Stimulated activated CD4-positive, alpha-beta T cell treated with anti-CD3 and anti-CD28 coated beads, Interleukin-1b, Interleukin-23, amount 100 ng/mL, for 1 hour (primary cell): ENCODE data around the gene THRB.
"Not testable (repeated sequence)": the region's sequence is repeated elsewhere in the genome, so short reads cannot be mapped to it uniquely, and the experiment has no call there.

ENCODE experiments used
- DNase-seq, 2 donors: peaks; one replicate each; pipeline ENCODE4 v3.0.0-alpha.2; 2020; ENCODE audit warnings: low read depth in 2 of 2

THRB gene

DNA sequence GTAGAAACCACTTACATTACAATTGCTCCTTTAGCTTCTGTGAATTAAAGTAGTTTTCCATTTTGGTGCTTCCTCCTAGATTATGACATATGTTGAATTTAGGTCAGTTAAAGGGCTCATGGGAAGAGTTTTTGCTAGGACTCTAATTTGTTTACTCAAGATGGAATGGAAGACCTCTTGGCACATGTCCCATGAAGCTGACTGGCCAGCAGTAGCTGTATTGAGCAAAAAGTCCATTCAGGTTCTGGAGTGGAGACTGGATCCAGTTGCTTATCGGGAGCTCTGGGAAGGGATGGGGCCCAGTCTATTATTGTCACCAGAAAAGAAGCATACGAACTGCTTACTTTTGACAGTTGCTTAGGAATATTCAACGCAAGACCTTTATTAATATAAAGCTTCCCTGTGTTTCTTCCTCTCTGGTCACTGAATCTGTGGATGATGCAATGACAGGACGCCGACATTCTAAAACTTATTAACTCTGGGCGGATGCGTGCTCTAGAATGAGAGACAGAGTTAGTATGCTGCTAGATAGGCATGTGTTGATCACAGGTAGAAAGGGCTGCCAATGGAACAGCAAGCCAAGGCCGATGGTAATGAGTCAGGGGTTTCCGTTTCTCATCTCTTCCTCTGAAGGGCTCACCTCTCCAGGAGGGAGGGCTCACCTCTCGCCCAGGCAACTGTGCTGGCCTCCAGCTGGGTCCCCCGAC, 393.8 kb downstream of the THRB start:
- DNase-seq: no peak

DNA sequence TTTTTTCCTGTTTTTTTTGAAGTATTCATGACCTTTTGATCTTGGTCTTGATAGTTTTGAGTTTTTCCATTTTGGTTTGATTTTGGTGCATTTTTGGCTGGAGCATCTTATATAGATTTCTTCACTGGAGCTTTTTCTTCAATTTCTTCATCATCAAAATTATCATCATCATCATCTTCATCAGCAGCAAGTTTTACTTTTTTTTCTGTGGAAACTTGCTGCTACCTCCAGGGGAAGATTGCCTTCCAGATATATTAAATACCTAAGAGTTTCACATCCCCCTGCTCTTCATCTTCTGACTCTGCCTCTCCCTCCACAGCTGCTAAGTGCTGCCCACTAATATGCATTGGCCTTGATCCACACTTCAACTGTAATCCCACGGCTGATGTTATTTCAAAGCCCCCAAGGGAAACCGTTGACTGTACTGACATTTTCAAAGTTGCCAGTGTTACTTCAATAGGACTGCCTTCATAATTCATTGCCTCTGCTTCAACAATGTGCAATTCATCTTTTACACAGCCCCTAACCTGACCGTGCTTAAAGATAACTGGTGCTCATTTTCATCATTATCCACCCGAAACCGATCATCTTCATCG, 397.9 kb downstream of the THRB start:
- no peak for DNase-seq

DNA sequence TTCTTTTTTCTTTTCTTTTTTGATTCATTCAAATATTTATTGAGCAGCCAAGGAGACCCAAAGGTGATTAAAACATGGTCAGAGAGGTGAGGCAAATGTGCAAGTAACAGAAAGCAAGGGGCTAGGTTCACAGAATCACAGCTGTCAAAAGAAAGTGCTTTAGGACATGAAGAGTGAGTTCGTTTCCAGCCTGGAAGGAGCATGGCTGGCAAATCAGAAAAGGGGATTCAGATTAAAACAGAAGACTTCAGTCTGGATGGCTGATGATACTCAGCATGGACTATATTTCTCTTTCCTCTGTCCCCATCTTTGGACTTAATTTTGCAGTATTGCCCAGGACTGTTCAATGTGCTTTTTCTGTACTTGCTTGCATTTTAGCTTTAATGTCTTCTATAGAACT, 398.4 kb downstream of the THRB start:
- DNase-seq: no peak

DNA sequence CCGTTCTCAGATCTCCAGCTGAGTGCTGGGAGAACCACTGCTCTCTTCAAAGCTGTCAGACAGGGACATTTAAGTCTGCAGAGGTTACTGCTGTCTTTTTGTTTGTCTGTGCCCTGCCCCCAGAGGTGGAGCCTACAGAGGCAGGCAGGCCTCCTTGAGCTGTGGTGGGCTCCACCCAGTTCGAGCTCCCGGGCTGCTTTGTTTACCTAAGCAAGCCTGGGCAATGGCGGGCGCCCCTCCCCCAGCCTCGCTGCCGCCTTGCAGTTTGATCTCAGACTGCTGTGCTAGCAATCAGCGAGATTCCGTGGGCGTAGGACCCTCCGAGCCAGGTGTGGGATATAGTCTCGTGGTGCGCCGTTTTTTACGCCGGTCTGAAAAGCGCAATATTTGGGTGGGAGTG, 399.8 kb downstream of the THRB start:
- not testable (repeated sequence) for DNase-seq

GRCh38 chr3:24088782-24089181, 405.9 kb downstream of the THRB start:
- DNase-seq: no peak

- no peak for DNase-seq
Measured at GRCh38 chr3:24087469-24087868, 407.2 kb downstream of the THRB start.

- DNase-seq: no peak
Measured at GRCh38 chr3:24086617-24087404, 407.8 kb downstream of the THRB start.

GRCh38 chr3:24086206-24086605, 408.4 kb downstream of the THRB start:
- no peak for DNase-seq

DNA sequence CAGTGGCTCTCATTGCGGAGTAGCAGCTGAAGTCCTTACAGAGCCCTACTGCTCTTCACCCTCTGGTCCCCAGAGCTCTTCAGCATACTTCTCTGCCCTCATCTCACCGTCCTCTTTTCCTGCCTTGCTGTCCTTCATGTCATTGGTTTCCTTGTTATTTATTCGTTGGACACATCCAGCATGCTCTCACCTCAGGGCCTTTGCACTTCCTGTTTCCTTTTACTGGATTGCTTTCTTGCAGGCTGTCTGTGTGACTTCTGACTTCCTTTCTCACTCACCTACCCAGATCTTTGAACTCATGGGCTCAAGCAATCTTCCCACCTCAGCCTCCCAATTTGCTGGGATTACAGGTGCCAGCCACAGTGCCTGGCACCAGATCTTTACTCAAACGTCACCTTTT, 422.5 kb downstream of the THRB start:
- DNase-seq: no peak

DNA sequence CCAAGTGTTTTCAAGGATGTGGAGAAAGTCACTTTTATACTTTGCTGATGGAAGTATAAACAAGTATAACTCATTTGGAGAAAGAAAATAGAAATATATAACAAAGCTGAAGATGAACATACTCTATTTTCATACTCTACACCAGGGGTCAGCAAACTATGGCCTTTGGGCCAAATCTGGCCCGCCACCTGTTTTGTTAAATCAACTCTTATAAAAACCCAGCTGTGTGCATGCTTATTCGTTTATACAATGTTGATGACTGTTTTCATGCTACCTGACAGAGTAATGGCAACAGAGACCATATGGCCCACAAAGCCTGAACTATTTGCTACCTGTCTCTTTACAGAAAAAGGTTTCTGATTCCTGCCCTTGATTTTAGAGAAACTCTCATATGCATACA, 425.6 kb downstream of the THRB start:
- DNase-seq: no peak

- DNase-seq: no peak
Measured at GRCh38 chr3:24067483-24067882, 427.2 kb downstream of the THRB start.
